ENCODE results near the gene FGD2.

FGD2 gene, protein sequence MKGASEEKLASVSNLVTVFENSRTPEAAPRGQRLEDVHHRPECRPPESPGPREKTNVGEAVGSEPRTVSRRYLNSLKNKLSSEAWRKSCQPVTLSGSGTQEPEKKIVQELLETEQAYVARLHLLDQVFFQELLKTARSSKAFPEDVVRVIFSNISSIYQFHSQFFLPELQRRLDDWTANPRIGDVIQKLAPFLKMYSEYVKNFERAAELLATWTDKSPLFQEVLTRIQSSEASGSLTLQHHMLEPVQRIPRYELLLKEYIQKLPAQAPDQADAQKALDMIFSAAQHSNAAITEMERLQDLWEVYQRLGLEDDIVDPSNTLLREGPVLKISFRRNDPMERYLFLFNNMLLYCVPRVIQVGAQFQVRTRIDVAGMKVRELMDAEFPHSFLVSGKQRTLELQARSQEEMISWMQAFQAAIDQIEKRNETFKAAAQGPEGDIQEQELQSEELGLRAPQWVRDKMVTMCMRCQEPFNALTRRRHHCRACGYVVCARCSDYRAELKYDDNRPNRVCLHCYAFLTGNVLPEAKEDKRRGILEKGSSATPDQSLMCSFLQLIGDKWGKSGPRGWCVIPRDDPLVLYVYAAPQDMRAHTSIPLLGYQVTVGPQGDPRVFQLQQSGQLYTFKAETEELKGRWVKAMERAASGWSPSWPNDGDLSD

DNA sequence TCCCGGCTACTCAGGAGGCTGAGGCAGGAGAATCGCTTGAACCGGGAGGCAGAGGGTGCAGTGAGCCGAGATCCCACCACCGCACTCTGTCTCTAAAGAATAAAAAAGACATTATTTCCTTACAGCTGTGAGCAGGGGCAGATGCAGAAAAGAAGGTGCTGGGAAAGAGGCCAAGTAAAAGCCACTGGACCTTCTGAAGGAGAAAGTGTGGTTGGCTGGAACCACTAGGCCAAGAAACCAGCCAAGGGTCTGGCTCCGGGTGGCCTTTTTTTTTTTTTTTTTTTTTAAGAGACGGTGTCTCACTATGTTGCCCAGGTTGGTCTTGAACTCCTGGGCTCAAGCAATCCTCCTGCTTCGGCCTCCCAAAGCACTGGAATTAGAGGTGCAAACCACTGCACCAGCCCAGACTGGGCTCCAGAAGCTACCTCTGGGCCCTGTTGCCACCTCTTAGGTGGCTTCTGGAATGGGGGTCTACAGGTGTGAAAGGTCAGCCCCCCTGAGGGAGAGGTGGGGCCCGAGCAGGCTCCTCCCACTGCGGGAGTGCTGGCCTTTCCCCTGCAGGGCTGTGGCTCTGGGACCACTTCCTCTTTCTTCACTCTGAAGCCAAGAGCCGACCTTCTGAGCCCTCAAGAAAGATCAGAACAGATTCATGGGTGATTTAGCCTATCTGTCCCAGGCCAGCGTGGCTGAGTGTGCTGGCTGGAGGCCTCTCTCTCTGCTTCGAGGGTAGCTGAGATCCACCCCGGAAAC, at the start of gene FGD2:
TSS of gene FGD2 (plus strand) at position 595 of the 750 bp plus-strand sequence. CDS start 163 bp downstream, outside the sequence.
- peak within 1 kb of the TSS; percentile 75 for H3K4me3 ChIP-seq (ENCODE audit: low read depth, low read length)
- TF ChIP-seq, protein P1, sequence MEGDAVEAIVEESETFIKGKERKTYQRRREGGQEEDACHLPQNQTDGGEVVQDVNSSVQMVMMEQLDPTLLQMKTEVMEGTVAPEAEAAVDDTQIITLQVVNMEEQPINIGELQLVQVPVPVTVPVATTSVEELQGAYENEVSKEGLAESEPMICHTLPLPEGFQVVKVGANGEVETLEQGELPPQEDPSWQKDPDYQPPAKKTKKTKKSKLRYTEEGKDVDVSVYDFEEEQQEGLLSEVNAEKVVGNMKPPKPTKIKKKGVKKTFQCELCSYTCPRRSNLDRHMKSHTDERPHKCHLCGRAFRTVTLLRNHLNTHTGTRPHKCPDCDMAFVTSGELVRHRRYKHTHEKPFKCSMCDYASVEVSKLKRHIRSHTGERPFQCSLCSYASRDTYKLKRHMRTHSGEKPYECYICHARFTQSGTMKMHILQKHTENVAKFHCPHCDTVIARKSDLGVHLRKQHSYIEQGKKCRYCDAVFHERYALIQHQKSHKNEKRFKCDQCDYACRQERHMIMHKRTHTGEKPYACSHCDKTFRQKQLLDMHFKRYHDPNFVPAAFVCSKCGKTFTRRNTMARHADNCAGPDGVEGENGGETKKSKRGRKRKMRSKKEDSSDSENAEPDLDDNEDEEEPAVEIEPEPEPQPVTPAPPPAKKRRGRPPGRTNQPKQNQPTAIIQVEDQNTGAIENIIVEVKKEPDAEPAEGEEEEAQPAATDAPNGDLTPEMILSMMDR (IDR thresholded peaks at IDR 0.05; ENCODE audit: borderline replicate concordance, insufficient read depth, low read depth, low read length): no peak

DNA sequence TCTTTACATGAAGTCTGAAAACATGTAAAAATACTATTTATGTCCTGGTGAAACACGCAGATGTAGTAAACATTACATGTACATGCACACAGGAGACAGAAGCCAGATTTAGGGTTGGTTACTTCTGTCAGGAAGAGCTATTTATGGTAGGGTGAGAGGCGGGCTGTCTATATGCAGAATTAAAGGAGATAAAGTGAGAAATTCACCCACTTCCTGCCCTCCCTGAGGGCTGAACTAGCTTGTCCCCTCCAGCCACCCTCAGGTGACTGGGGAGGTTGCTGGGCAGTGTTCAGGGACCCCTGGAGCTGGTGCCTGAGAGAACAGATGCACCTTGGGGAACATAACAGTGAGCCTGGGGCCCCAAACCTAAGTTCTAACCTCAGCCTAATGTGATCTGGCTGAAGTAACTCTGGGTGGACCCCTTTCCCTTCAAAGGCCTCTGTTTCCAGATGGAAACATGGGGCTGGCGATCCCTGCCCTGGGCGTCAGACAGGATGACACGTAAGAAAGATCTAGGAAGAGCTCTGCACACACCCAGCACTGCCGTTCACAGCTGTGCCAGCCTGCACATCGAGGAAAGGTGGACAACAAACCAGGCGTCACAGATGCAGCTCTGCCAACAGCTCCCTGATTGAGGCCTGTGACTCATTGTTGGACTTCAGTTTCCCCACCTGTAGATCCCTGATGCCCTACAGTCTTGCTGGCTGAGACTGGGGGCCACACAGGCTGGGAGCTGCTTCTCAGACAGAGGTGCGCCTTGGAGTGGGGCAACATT, 49.6 kb upstream of the FGD2 start:
- TF ChIP-seq, protein P1 (IDR thresholded peaks at IDR 0.05; ENCODE audit: borderline replicate concordance, insufficient read depth, low read depth, low read length): no peak
- H3K4me3 ChIP-seq (ENCODE audit: low read depth, low read length): no peak overlapping the region

DNA sequence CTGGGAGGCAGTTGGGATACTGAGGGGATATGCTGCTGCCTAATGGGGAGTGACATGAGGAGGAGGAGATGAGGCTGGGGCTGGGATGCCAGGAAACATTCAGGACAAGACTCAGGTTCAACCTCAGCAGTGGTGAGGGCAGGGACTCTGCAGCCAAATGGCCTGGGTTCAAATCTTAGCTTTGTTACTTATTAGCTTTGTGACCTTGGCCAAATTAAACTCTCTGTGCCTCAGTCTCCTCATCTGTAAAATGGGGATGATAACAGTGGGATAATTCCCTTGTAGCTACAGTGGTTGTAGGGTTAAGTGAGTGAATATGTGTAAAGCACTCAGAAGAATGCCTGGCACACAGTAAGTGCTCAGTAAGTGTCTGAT, 49.0 kb upstream of the FGD2 start:
- TF ChIP-seq, protein P1 (IDR thresholded peaks at IDR 0.05; ENCODE audit: borderline replicate concordance, insufficient read depth, low read depth, low read length): no peak
- H3K4me3 ChIP-seq (ENCODE audit: low read depth, low read length): no peak overlapping the region

DNA sequence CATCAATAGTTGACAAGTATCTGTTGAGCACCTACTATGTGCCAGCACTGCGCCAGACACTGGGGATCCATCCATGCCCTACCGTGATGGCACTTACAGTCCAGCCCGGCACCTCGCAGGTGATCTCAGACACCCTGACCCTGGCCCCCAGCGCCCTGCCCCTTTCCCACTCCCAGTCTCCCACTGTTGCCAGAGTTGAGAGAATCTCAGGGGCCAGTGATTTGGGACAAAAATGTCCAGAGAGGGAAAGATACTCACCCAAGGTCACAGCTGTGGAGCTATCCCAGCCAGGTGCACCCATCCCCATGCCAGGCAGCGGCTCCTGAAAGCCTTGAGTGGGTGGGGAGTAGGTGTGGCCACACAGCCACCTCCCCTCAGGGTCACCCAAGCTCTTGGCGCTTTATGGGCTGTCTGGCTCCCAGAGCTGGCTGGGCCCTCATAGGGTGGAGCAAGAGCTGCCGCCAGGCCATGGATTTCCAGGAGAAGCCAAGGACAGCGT, 47.6 kb upstream of the FGD2 start:
- no peak overlapping the region for H3K4me3 ChIP-seq (ENCODE audit: low read depth, low read length)
- TF ChIP-seq, protein P1 (IDR thresholded peaks at IDR 0.05; ENCODE audit: borderline replicate concordance, insufficient read depth, low read depth, low read length): no peak

DNA sequence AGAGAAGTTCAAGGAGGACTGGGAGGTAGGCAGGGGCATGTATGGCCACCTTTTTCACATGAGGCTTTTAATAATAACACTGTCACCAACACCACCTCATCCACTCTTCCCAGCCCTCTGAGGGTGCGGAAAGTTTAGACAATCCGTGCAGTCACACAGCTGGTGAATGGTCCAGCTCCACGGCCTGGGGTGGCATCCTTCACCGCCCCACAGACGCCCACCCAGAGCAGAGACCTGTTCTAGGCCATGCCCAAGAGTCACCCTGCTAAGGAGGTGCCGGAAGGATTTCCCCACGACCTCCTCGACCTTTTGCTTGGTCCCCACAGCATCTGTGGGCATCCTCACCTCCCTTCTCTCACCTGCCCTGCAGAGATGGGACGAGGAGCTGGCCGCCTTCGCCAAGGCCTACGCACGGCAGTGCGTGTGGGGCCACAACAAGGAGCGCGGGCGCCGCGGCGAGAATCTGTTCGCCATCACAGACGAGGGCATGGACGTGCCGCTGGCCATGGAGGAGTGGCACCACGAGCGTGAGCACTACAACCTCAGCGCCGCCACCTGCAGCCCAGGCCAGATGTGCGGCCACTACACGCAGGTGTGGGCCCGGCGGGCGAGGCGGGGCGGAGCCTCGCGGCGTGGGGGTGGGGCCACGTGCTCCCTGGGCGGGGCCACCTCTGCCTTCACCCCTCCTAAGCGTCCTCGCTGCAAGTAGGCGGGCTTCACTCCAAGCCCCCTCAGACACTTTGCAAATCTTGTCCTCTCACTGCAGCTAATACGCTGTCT, 46.5 kb upstream of the FGD2 start:
- H3K4me3 ChIP-seq (ENCODE audit: low read depth, low read length): no peak overlapping the region
- TF ChIP-seq, protein P1 (IDR thresholded peaks at IDR 0.05; ENCODE audit: borderline replicate concordance, insufficient read depth, low read depth, low read length): no peak

Measured in GM12875 (cell line).